K562 (cell line): ENCODE results near the gene MGAT5. TPM values are rescaled to one million over a fixed set of nuclear protein-coding genes. Genes with fewer than 3 reads are reported as not detected.

Source experiments
- ATAC-seq: fragments of 200-7000 bp; cut with Tn5 transposase; 3 replicates; pipeline ENCODE4 v1.9.1; 2020; ENCODE audit warnings: moderate library complexity
- BruUV-seq: library from RNA; stranded (reverse); fragments of 400-500 nt; replicated peaks from 2 replicates; lab custom pipeline; 2021; lab: Mats Ljungman, UMichigan
- CTCF ChIA-PET: fragments of 300-600 bp; formaldehyde crosslinking; extraction: SDS; loops from one replicate; lab custom pipeline; 2021; ENCODE audit warnings: low intra/inter-chr PET ratio; lab: Yijun Ruan, JAX
- POLR2A ChIA-PET: fragments of 300-600, 350-650 bp; sonication (Branson Sonifier 250); formaldehyde crosslinking; extraction: SDS; loops from one replicate; lab custom pipeline; 2021; ENCODE audit warnings: antibody characterized with exemption, inconsistent platforms; lab: Yijun Ruan, JAX
- DNase-seq, 4 experiments: peaks; one replicate each; pipeline versions ENCODE4 v3.0.0 to v3.0.0-alpha.2; 2011 to 2018; ENCODE audit warnings: low spot score in 3 of 4, mixed read lengths in 3 of 4; ENCODE audit errors: extremely low read depth in 1 of 4
- FAIRE-seq: peaks from 2 replicates; lab custom pipeline; 2011; peaks lifted over from hg19 to GRCh38; lab: Jason Lieb, UNC
- H2AFZ ChIP-seq: 2 replicates; pipeline ENCODE4 v1.6.0; 2011; ENCODE audit warnings: low read depth, low read length, control low read depth, inconsistent platforms
- H3K27ac ChIP-seq: fragments of 200-600 bp; 3 replicates; pipeline ENCODE4 v1.8.0; 2011; ENCODE audit warnings: low read depth, mild to moderate bottlenecking, control low read depth, inconsistent platforms, low read length, moderate library complexity, mixed read lengths; ENCODE audit errors: extremely low read depth
- H3K27me3 ChIP-seq, 2 experiments: fragments of 300-600 bp in 1 of 2; 2 replicates in 1 of 2; 3 replicates in 1 of 2; pipeline versions ENCODE4 v1.6.0 to v1.8.0; 2011; ENCODE audit warnings: inconsistent platforms in 2 of 2, low read length in 2 of 2, mild to moderate bottlenecking in 1 of 2, mixed read lengths in 1 of 2, moderate library complexity in 1 of 2; ENCODE audit not compliant: control insufficient read depth in 2 of 2, insufficient read depth in 2 of 2
- H3K36me3 ChIP-seq: fragments of 300-600 bp; 3 replicates; pipeline ENCODE4 v1.8.0; 2011; ENCODE audit warnings: mild to moderate bottlenecking, low read length, inconsistent platforms; ENCODE audit not compliant: control insufficient read depth, insufficient read depth
- H3K4me1 ChIP-seq, 2 experiments: fragments of 200-600 bp in 1 of 2; replicated peaks in 1 of 2; 2 replicates in 1 of 2; 3 replicates in 1 of 2; pipeline versions ENCODE4 v1.5.1 to v1.8.0; 2011; ENCODE audit warnings: inconsistent platforms in 2 of 2, low read length in 2 of 2, mild to moderate bottlenecking in 1 of 2, mixed read lengths in 1 of 2, moderate library complexity in 1 of 2; ENCODE audit not compliant: control insufficient read depth in 2 of 2, insufficient read depth in 2 of 2
- H3K4me2 ChIP-seq: 2 replicates; pipeline ENCODE4 v1.6.1; 2011; ENCODE audit warnings: low read length, control low read depth, inconsistent platforms, mixed read lengths; ENCODE audit not compliant: insufficient read depth
- H3K4me3 ChIP-seq: fragments of 200-600 bp; sonication (generic), shearing (Covaris generic); 2 replicates; pipeline ENCODE4 v1.5.1; 2016; ENCODE audit warnings: control low read depth, inconsistent platforms
- H3K79me2 ChIP-seq: fragments of 200-600 bp; 3 replicates; pipeline ENCODE4 v1.8.0; 2011; ENCODE audit warnings: low read length, inconsistent platforms; ENCODE audit not compliant: control insufficient read depth, insufficient read depth
- H3K9ac ChIP-seq, 2 experiments: 2 replicates each; pipeline versions ENCODE4 v1.6.0 to v1.6.1; 2011; ENCODE audit warnings: low read depth in 2 of 2, low read length in 2 of 2, control low read depth in 1 of 2, inconsistent platforms in 1 of 2, mild to moderate bottlenecking in 1 of 2, mixed read lengths in 1 of 2; ENCODE audit not compliant: insufficient read depth in 1 of 2
- H3K9me1 ChIP-seq: one replicate; pipeline ENCODE4 v1.6.0; 2011; ENCODE audit warnings: inconsistent platforms, mild to moderate bottlenecking, low read length, moderate library complexity; ENCODE audit not compliant: control insufficient read depth, insufficient read depth
- H3K9me3 ChIP-seq: replicated peaks from 2 replicates; pipeline ENCODE4 v1.5.1; 2011; ENCODE audit warnings: low read depth, low read length, inconsistent platforms; ENCODE audit not compliant: control insufficient read depth, insufficient read depth
- H4K20me1 ChIP-seq: replicated peaks from 2 replicates; pipeline ENCODE4 v1.6.1; 2011; ENCODE audit warnings: low read length, inconsistent platforms, mixed read lengths; ENCODE audit not compliant: control insufficient read depth, insufficient read depth
- HIVEP1 ChIP-seq: fragments of 250-450 bp; sonication (Bioruptor Pico); IDR thresholded peaks from 2 replicates; pipeline ENCODE4 v1.4.0; 2020; ENCODE audit warnings: mild to moderate bottlenecking
- JUND ChIP-seq, 2 experiments: IDR thresholded peaks; 2 replicates in 1 of 2; 3 replicates in 1 of 2; pipeline ENCODE4 v1.6.1; 2011; ENCODE audit warnings: borderline replicate concordance in 2 of 2, low read depth in 2 of 2, low read length in 2 of 2, improper control_type of control experiment in 1 of 2, missing biosample characterization in 1 of 2, missing genetic modification characterization in 1 of 2, missing genetic modification reagents in 1 of 2
- NCOA6 ChIP-seq: fragments of 450-650 bp; IDR thresholded peaks from 2 replicates; pipeline ENCODE4 v1.6.1; 2017; ENCODE audit warnings: mild to moderate bottlenecking
- PBX2 ChIP-seq, 2 experiments: IDR thresholded peaks in 1 of 2; conservative IDR thresholded peaks in 1 of 2; 2 replicates each; pipeline ENCODE4 v1.6.1; 2016; ENCODE audit warnings: low read depth in 2 of 2, mild to moderate bottlenecking in 1 of 2, missing compliant biosample characterization in 1 of 2, missing genetic modification characterization in 1 of 2, moderate library complexity in 1 of 2
- PRDM10 ChIP-seq: fragments of 450-650 bp; IDR thresholded peaks from 2 replicates; pipeline ENCODE4 v1.6.1; 2018; ENCODE audit not compliant: partially characterized antibody
- PRMT5 ChIP-seq: sonication (generic); formaldehyde crosslinking; IDR thresholded peaks from 2 replicates; pipeline ENCODE4 v1.5.0; 2020; ENCODE audit warnings: missing genetic modification reagents
- RBM25 ChIP-seq: fragments of 200-400 bp; formaldehyde crosslinking; IDR thresholded peaks from 2 replicates; pipeline ENCODE4 v1.6.1; 2018; ENCODE audit warnings: low read length, low read depth, moderate library complexity; ENCODE audit not compliant: severe bottlenecking
- RFX1 ChIP-seq: fragments of 450-650 bp; IDR thresholded peaks from 2 replicates; pipeline ENCODE4 v1.6.1; 2016; ENCODE audit warnings: mild to moderate bottlenecking, moderate library complexity
- RHOXF2B ChIP-seq: fragments of 250-450 bp; sonication (Bioruptor Pico); conservative IDR thresholded peaks from 2 replicates; pipeline ENCODE4 v1.5.1; 2021
- SP1 ChIP-seq: sonication (generic); formaldehyde crosslinking; IDR thresholded peaks from 2 replicates; pipeline ENCODE4 v1.8.1; 2022; ENCODE audit warnings: mild to moderate bottlenecking, missing genetic modification reagents
- ZNF121 ChIP-seq: sonication (generic); formaldehyde crosslinking; conservative IDR thresholded peaks from 2 replicates; pipeline ENCODE4 v1.8.0; 2022; ENCODE audit warnings: missing genetic modification reagents
- ZNF707 ChIP-seq: fragments of 250-450 bp; sonication (Bioruptor Pico); conservative IDR thresholded peaks from 2 replicates; pipeline ENCODE4 v1.8.0; 2022; ENCODE audit warnings: inconsistent platforms, mild to moderate bottlenecking, moderate library complexity
- WGBS: fragments of 100-300 bp; shearing (Covaris generic); methylation state at CpG from one replicate; pipeline ENCODE4 v1.1.6; 2016; ENCODE audit warnings: low coverage, mixed read lengths; ENCODE audit not compliant: insufficient coverage; ENCODE audit errors: missing lambda C conversion rate; 5-methylcytosine and 5-hydroxymethylcytosine counted together
- in situ Hi-C: fragments of 300-500 bp; cut with MboI; formaldehyde crosslinking; loops from 4 replicates; pipeline ENCODE4 v1.15.0; 2018; ENCODE audit warnings: inconsistent platforms, mixed read lengths
- intact Hi-C: fragments of 100-400 bp; cut with micrococcal nuclease; formaldehyde crosslinking; loops from 2 replicates; pipeline ENCODE4 v1.14.2; 2022
- polyA plus RNA-seq, 8 experiments: library from polyadenylated mRNA; depleted of rRNA in 4 of 8; stranded (reverse) in 5 of 8; unstranded in 3 of 8; fragments of >200 nt; fragmentation: Nextera tagmentation in 2 of 8; fragmentation: Illumina TruSeq in 1 of 8; extraction: Ambion mirVana in 2 of 8; extraction: Trizol in 1 of 8; gene quantifications; 2 replicates each; pipeline versions ENCODE4 v1.2.1 to v1.2.3, GENCODE V29; 2011 to 2014; ENCODE audit warnings: inconsistent platforms in 1 of 8, missing spikeins in 1 of 8
- total RNA-seq, 7 experiments: library from RNA; depleted of rRNA in 6 of 7; stranded (reverse); fragments of >200 nt in 6 of 7; fragmentation: Illumina TruSeq in 2 of 7; extraction: Trizol in 2 of 7; gene quantifications; 2 replicates each; pipeline versions ENCODE4 v1.2.1 to v1.2.3, GENCODE V29; 2011 to 2021; ENCODE audit warnings: low replicate concordance in 1 of 7
- TF ChIP-seq, protein P1 (sequence below): fragments of 250-450 bp; sonication (Bioruptor Pico); IDR thresholded peaks from 2 replicates; pipeline ENCODE4 v1.8.0; 2021; ENCODE audit warnings: mild to moderate bottlenecking, moderate library complexity

Gene MGAT5
- total and polyA plus RNA-seq, 9 of the 15 experiments (the other 6 are each of a cell fraction or from before 2014, with no cell fraction given) = 1.6 to 18.6 (median 11.1) TPM

DNA sequence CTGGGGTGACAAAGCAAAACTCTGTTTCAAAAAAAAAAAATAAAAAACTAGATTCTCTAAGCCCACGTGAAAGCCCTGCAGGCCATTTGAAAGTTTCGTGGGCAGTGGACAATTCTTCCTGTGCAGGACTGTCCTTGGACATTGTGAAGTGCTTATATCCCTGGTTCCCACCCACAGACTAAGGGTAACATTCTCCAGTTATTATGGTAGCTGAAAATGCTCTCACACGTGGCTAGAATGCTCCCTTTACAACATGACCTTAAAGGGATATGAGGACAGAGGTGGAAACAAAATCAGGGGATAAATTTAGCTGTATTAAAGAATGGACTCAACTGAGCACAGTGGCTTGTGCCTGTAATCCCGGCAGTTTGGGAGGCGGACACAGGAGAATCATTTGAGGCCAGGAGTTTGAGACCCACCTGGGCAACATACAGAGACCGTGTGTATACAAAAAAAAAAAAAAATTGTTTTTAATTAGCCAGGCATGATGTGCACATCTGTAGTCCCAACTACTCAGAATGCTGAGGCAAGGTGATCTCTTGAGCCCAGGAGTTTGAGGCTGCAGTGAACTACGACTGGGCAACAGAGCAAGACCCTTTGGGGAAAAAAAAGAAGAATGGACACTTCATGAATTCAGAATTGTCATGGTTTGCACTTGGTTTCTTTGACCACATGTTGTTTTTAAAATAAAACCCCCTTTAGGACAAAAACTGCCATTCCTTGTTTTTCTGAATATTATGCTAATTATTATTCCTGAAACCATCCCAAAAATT, 167.9 kb downstream of the MGAT5 start:
- Histone ChIP-seq H3K4me3 (no peak overlapping the region), H3K79me2 (no peaks in the 10 kb centered on the region), H3K4me2 (no peak overlapping the region), H2AFZ (no peak overlapping the region), H4K20me1 (no peaks in the 10 kb centered on the region)
- 43% methylated on average over 6 of the region's 7 CpGs for WGBS
- TF ChIP-seq HIVEP1 (CRISPR knock-in tag) (no peak), PRMT5 (CRISPR knock-in tag) (no peak), ZNF707 (CRISPR knock-in tag) (no peak), PRDM10 (peak; percentile 21), ZNF121 (CRISPR knock-in tag) (peak; percentile 87), RHOXF2B (no peak), NCOA6 (no peak), SP1 (no peak), RBM25 (peak; percentile 64), PBX2 (CRISPR knock-in tag; IDR thresholded peaks at IDR 0.05; ENCODE audit: low read depth) (no peak), PBX2 (tag; conservative IDR thresholded peaks at IDR 0.05; ENCODE audit: low read depth) (no peak), JUND (IDR thresholded peaks at IDR 0.05; ENCODE audit: borderline replicate concordance, low read depth, low read length) (no peak), JUND (tag; IDR thresholded peaks at IDR 0.05; ENCODE audit: borderline replicate concordance, low read depth, low read length) (no peak), RFX1 (no peak)
- TF ChIP-seq, protein P1, sequence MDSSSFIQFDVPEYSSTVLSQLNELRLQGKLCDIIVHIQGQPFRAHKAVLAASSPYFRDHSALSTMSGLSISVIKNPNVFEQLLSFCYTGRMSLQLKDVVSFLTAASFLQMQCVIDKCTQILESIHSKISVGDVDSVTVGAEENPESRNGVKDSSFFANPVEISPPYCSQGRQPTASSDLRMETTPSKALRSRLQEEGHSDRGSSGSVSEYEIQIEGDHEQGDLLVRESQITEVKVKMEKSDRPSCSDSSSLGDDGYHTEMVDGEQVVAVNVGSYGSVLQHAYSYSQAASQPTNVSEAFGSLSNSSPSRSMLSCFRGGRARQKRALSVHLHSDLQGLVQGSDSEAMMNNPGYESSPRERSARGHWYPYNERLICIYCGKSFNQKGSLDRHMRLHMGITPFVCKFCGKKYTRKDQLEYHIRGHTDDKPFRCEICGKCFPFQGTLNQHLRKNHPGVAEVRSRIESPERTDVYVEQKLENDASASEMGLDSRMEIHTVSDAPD = no peak
- TF ChIP-seq, all 486 proteins: peak for 3
- CTCF ChIA-PET = no interaction called here
- Histone ChIP-seq H3K27me3 (no peaks in the 10 kb centered on the region), H3K4me1 (no peaks in the 10 kb centered on the region), H3K9ac (no peak overlapping the region), H3K36me3 (no peaks in the 10 kb centered on the region), H3K9me3 (no peaks in the 10 kb centered on the region), H3K9me1 (peaks cover 4% of the 10 kb centered on the region), H3K27ac (no peak overlapping the region)
- POLR2A ChIA-PET = interaction anchor here (1.1 kb wide), 1 partner anchor 10 kb away, joined by 7 read pairs; no protein-coding TSS in a partner anchor
- ATAC-seq (no peak), FAIRE-seq (no peak), DNase-seq (no peak)
- intact Hi-C loops (no loop called here), in situ Hi-C loops (loop anchor here (25.0 kb wide), 2 partner anchors 309 to 534 kb away; no protein-coding TSS in a partner anchor)
- no TSS peak for BruUV-seq
